ENCODE measurements around the gene ABCF2. TPM values are rescaled to one million over a fixed set of nuclear protein-coding genes. Genes with fewer than 3 reads are reported as not detected.

ABCF2 gene
- total RNA-seq, 1 experiment from 2014 or later, result 63.7 TPM

- RAD21 ChIA-PET (ENCODE audit: low non-redundant PET in 1 of 2, low total read pairs in 2 of 2, uncharacterized antibody in 2 of 2, unreplicated experiment in 2 of 2), result no interaction called here
- H2AFZ ChIP-seq (ENCODE audit: low read depth, low read length, poor library complexity, severe bottlenecking), result no peak overlapping the region
- ATAC-seq (no peak), DNase-seq (ENCODE audit: low read depth, low spot score) (no peak)
- no peaks in the 10 kb centered on the region for H3K79me2 ChIP-seq (ENCODE audit: insufficient read depth, low read length)
- POLR2A ChIA-PET, result no interaction called here
- no TSS peak for BruUV-seq (replicated peaks)
- H4K20me1 ChIP-seq (ENCODE audit: insufficient read depth), result no peaks in the 10 kb centered on the region
- no peak overlapping the region for H3K4me3 ChIP-seq (replicated peaks in 1 of 2; ENCODE audit: low read depth in 1 of 2, low read length in 2 of 2)
- H3K9ac ChIP-seq (ENCODE audit: low read length), result no peak overlapping the region
- no peak overlapping the region for H3K27ac ChIP-seq (ENCODE audit: low read depth, low read length)
- intact Hi-C loops (cut with micrococcal nuclease), result no loop called here
- no peaks in the 10 kb centered on the region for H3K36me3 ChIP-seq (ENCODE audit: control insufficient read depth in 1 of 2, insufficient read depth in 2 of 2, low read length in 2 of 2)
- CTCF ChIA-PET, result no interaction called here
- TF ChIP-seq SRF (IDR thresholded peaks at IDR 0.05; ENCODE audit: low read depth) (no peak), CEBPB (IDR thresholded peaks at IDR 0.05; ENCODE audit: low read depth) (no peak), CBX3 (IDR thresholded peaks at IDR 0.05; ENCODE audit: low read depth) (no peak)
- H3K4me2 ChIP-seq (ENCODE audit: low read length), result no peak overlapping the region
- no peaks in the 10 kb centered on the region for H3K9me3 ChIP-seq (ENCODE audit: control insufficient read depth in 1 of 2, insufficient read depth in 1 of 2, low read depth in 1 of 2, low read length in 2 of 2)
- H3K27me3 ChIP-seq (ENCODE audit: insufficient read depth, low read length), result peaks cover 6% of the 10 kb centered on the region; the same call in 1 of the 2 replicates
- no peaks in the 10 kb centered on the region for H3K9me2 ChIP-seq (ENCODE audit: insufficient read depth)
- no peaks in the 10 kb centered on the region for H3K4me1 ChIP-seq (ENCODE audit: control insufficient read depth in 1 of 2, insufficient read depth in 2 of 2, low read length in 2 of 2)
Measured at GRCh38 chr7:151201344-151201743, 25.7 kb downstream of the ABCF2 start.

GRCh38 chr7:151198945-151199848 is 27.8 kb downstream of the ABCF2 start:
- ChIA-PET CTCF (no interaction called here), RAD21 (ENCODE audit: low non-redundant PET in 1 of 2, low total read pairs in 2 of 2, uncharacterized antibody in 2 of 2, unreplicated experiment in 2 of 2) (no interaction called here), POLR2A (no interaction called here)
- H3K27me3 ChIP-seq (ENCODE audit: insufficient read depth, low read length), result peaks cover 23% of the 10 kb centered on the region; the same call in 1 of the 2 replicates
- no peaks in the 10 kb centered on the region for H4K20me1 ChIP-seq (ENCODE audit: insufficient read depth)
- no peaks in the 10 kb centered on the region for H3K79me2 ChIP-seq (ENCODE audit: insufficient read depth, low read length)
- H3K4me3 ChIP-seq (replicated peaks in 1 of 2; ENCODE audit: low read depth in 1 of 2, low read length in 2 of 2), result no peak overlapping the region
- H3K27ac ChIP-seq (ENCODE audit: low read depth, low read length), result no peak overlapping the region
- no TSS peak for BruUV-seq (replicated peaks)
- no peak overlapping the region for H3K4me2 ChIP-seq (ENCODE audit: low read length)
- DNase-seq (ENCODE audit: low read depth, low spot score) (no peak), ATAC-seq (no peak)
- H2AFZ ChIP-seq (ENCODE audit: low read depth, low read length, poor library complexity, severe bottlenecking), result no peak overlapping the region
- H3K9me2 ChIP-seq (ENCODE audit: insufficient read depth), result no peaks in the 10 kb centered on the region
- no peaks in the 10 kb centered on the region for H3K4me1 ChIP-seq (ENCODE audit: control insufficient read depth in 1 of 2, insufficient read depth in 2 of 2, low read length in 2 of 2)
- TF ChIP-seq SRF (IDR thresholded peaks at IDR 0.05; ENCODE audit: low read depth), result no peak
- TF ChIP-seq EZH2 (IDR thresholded peaks at IDR 0.05), result no peak
- no peak for TF ChIP-seq EZH2phosphoT487 (IDR thresholded peaks at IDR 0.05; ENCODE audit: borderline replicate concordance)
- no peak for TF ChIP-seq ZFX (IDR thresholded peaks at IDR 0.05)
- TF ChIP-seq CEBPB (IDR thresholded peaks at IDR 0.05; ENCODE audit: low read depth), result no peak
- no peak for TF ChIP-seq MAX (IDR thresholded peaks at IDR 0.05)
- no peak for TF ChIP-seq REST (IDR thresholded peaks at IDR 0.05; ENCODE audit: low read depth)
- no peak for TF ChIP-seq SIN3A (IDR thresholded peaks at IDR 0.05; ENCODE audit: low read depth)
- no peak for TF ChIP-seq FOSL1 (IDR thresholded peaks at IDR 0.05; ENCODE audit: low read depth)
- no peak for TF ChIP-seq ELF1 (IDR thresholded peaks at IDR 0.05; ENCODE audit: borderline replicate concordance, low read depth)
- no peak for TF ChIP-seq ATF3 (IDR thresholded peaks at IDR 0.05)
- no peak for TF ChIP-seq TCF7L2 (IDR thresholded peaks at IDR 0.05; ENCODE audit: borderline replicate concordance, extremely low read depth, insufficient read depth, insufficient read length)
- intact Hi-C loops (cut with micrococcal nuclease), result no loop called here
- H3K36me3 ChIP-seq (ENCODE audit: control insufficient read depth in 1 of 2, insufficient read depth in 2 of 2, low read length in 2 of 2), result no peaks in the 10 kb centered on the region
- no peaks in the 10 kb centered on the region for H3K9me3 ChIP-seq (ENCODE audit: control insufficient read depth in 1 of 2, insufficient read depth in 1 of 2, low read depth in 1 of 2, low read length in 2 of 2)
- H3K9ac ChIP-seq (ENCODE audit: low read length), result no peak overlapping the region
